KBM-7 (cell line): ENCODE results near the gene EEF1AKMT3.

Experiments used
- DNase-seq: peaks from one replicate; pipeline ENCODE4 v3.0.0-alpha.2; 2015
- in situ Hi-C: fragments of 300-500 bp; cut with MboI; formaldehyde crosslinking; loops from 2 replicates; pipeline ENCODE4 v1.14.3; 2020; ENCODE audit warnings: low sequenced_read_pairs, low pct_unique_long_range_greater_than_20kb, mixed read lengths

The EEF1AKMT3 gene

DNA sequence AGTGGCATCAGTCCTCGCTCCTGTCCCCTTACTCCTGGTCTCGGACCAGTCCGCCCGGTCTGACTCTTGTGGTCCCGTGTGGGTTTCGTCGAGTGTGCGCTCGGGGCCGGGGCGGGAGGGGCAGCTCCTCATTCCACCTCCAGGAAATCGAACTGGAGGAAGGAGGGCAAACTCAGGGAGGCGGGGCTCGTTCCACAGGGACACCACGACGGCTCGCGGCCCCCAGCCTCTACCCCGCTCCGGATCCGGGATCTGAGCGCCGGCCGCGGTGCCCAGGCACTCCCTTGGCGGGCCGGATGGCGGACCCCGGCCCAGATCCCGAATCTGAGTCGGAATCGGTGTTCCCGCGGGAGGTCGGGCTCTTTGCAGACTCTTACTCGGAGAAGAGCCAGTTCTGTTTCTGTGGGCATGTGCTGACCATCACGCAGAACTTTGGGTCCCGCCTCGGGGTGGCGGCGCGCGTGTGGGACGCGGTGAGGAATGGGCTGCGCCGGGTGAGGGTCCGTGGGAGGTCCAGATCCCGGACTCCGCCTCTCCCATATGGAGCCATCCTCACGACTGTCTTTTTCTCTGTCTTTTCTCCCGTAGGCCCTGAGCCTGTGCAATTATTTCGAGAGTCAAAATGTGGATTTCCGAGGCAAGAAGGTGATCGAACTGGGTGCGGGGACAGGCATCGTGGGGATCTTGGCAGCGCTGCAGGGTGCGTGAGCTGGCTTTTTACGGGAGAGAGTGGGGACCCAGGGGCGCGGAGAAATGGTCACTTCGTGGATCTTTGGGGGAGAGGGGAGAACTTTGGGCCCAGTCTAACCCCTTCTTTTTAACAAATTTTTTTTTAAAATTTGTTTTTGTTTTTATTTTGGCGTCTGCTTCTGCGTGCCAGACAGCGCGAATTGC, at the start of gene EEF1AKMT3:
TSS of gene EEF1AKMT3 (plus strand) at position 186 of the 894 bp plus-strand sequence. CDS start at position 297, 111 bp downstream.
- in situ Hi-C loops, result no loop called here
- no peak for DNase-seq

DNA sequence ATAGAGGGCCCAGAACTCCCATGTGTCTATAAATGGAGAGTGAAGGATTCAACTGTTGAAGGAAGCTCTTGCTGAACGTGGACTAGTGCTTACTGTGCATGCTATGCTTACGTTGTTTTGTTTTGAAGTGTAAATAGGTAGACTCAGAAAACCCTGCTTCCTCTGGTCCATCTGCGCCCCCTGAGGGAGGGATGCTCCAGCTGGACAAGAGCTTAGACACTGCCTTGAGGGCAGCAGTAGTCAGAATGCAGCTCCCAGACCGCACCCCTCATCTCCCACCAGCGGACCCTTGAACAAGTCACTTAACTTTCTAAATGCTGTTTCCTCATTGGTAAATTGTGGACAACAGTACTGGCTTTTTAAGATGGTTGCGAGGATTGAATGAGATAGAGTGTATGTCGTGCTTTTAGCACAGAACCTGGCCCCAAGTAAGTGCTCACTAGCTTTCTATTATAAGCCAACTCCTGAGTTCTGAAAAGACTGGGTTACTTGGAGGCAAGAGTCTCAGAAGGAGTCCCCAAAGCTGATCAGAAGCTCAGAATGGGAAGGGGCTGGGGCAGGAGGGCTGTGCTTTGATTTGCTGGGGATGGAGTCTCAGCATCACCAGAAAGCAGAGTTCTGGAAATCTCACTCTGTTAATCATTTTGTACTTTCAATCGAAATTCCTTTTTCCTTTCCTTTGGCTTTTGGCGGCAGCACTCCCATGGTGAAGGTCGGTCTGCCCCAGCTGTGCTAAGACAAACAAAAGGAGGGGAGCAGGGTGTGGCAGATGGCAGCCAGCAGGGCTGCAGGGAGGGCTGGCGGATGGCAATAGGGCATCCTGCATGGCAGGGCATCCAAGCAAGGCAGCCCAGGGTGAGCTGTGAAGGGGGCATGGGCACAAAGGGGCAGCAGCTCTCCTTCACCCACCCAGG, 49.4 kb upstream of the EEF1AKMT3 start:
- no peak for DNase-seq
- in situ Hi-C loops, result no loop called here

- DNase-seq, result no peak
- in situ Hi-C loops, result no loop called here
Observed at GRCh38 chr12:57723630-57723962, 48.8 kb upstream of the EEF1AKMT3 start.

DNA sequence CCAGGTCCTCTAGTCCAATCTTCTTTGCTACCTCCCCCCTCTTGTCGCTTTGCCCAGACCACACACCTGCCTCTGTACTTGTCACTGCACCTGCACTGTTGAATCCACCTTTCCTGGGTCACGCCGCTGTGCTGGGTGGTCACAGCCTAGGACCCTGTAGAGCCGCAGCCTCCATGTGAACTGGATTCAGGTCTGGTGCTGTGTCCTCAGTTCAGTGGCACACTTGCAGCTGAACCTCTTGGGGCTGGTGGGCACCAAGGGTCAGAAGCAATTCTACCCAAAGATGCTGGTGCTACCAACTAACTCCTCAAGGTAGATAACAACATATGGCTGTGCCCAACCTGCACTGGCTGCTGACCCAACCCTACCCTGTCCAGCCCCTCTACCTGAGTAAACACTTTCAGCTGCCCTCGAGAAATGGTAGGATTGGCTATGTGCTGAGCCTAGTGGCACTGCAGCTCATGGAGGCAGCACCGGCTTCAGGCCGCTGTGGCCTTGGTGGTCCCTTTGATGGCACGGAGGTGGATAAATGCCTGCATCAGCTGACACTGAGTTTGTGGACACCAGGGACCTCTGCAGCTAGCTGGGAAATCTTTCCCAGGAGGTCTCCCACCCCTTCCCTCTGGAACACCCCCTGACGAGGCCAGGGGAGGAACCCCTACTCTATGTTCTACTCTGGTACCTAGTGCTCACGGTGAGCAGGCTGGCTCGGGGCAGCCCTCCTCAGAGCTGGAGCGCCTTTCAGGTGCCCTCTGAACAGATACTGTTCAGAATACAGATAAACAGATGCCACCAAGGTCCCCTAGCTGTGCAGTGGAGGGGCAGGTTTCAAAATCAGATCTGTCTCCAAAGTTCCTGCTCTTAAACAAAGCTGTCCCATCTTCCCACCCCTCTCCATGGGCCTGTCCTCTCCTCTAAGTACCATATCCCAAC, 48.1 kb upstream of the EEF1AKMT3 start:
- in situ Hi-C loops, result no loop called here
- no peak for DNase-seq

DNA sequence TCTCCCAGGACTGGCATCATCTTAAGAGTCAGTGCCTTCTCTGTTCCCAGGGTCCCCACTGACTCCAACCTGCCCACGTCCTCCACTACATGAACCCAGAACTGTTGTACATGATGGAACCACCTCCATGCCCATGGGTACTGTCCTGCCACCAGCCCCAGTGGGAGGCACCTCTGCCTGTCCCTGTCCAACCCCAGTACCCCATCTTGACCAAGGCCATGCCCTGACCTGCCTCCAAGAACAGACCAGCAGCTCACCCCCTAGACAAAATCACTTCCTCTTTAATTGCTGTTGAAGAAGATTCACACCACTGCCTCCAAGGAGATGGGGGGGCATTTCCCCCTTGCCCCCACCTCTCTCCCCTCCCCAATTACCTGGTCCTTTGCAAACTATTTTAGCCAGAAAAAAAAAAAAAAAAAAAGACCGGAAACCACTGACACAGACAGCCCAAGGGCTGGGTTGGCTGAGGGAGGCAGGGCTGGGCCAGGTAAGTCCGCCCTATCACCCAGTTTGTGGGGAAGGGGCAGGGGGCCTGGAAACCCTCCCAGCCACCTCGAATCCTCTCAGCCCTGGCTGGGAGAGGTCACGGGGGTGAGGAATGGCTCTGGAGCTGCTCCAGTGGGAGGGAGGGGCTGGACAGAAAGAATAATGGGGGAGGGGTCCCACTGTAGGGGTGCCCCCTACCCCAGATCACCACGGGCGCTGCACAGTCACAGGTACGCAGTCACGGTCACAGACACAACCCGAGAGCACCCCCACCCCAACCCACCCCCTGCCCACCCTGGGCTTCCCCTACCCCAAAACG, 47.3 kb upstream of the EEF1AKMT3 start:
- in situ Hi-C loops, result no loop called here
- no peak for DNase-seq

- DNase-seq, result no peak
- in situ Hi-C loops, result no loop called here
Observed at GRCh38 chr12:57725851-57726150, 46.6 kb upstream of the EEF1AKMT3 start.

DNA sequence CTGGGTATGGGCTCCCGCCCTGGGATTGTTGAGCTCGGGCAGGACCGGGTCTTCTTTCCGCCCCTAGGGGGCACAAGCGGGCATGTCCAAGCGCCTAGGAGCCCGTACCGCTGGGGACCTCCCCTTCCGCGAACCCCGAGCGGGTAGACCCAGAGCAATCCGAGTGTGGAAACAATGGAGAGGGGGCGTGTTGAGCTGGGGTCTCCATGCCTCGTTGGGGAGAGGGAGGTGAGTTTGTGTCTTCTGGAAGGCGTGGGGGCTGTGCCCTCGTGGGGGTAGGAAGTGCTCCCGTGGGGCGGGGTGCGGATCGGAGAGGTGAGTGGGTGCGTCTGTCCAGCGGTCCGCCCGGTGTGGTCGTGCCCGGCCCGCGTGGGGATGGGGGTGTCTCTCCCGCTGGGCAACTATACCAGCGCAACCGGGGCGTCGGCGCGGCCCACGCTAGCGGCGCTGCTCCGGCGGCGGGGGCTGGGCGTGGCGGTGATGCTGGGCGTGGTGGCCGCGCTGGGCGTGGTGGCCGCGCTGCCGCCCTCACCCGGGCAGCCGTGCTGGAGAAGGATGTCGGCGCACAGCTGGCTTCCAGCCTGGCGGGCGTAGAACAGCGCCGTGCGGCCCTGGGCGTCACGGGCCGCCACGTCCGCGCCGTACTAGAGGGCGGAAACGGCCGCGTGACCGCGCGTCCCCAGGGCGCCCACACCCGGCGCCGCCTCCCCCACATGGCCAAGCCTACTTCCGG, 46.1 kb upstream of the EEF1AKMT3 start:
- in situ Hi-C loops, result no loop called here
- no peak for DNase-seq

DNA sequence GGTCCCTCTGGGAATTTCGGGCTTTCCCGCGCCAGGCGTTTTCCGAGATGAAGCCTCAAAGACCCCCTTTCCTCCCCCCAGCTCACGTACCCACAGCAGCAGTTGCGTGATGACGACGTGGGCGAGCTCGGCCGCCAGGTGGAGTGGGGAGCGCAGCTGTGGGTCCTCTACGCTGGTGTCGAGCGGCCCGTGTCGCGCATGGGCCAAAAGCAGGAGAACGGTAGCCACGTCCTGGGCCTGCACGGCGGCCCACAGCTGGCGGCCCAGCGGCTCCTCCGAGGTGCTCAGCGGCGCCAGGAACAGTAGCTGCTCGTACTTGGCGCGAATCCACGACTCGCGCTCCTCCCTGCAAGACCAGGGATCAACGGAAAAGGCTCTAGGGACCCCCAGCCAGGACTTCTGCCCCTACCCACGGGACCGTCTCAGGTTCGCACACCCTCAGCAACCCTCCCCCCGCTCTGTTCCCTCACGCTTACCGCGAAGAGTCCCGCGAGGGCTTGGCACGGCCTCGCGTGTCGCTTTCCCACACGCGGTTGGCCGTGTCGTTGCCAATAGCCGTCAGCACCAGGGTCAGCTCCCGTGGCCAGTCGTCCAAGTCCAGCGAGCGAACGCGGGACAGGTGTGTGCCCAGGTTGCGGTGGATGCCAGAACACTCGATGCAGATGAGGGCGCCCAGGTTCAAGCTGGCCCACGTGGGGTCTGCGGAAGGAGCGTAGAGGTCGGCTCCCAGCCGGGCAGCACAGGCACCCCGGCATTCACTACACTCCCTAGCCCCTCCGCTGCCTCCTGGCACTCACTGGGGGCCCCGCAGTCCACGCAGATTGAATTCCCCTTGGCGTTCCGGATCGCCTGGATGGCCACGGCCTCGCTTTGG, 45.3 kb upstream of the EEF1AKMT3 start:
- DNase-seq, result no peak
- in situ Hi-C loops, result no loop called here

- in situ Hi-C loops, result no loop called here
- DNase-seq, result no peak
Observed at GRCh38 chr12:57727758-57728395, 44.5 kb upstream of the EEF1AKMT3 start.

DNA sequence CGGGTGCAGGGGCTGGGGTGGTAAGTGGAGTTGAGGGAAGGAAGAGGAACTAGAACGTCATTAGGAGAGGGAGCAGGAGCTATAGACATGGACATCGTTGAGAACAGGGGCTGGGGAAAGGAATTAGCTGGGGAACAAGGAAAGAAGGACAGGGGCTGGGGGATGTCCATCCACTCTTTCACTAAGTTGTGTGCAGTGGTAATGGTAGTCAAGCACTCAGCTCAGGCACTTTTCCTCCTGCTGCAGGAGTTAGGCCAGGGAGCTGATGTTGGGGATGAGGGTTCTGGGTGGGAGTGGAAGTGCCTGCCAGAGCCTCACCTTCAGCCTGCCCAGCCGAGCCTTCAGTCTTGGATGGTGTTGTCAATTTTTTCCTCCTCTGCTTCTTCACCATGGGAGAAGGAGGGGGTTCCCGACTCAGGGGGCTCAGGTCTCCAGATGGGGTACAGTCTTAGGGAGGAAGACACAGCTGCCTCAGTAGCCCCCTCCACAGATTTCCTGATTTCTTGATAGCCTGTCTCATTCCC, 43.0 kb upstream of the EEF1AKMT3 start:
- in situ Hi-C loops, result no loop called here
- DNase-seq, result no peak

DNA sequence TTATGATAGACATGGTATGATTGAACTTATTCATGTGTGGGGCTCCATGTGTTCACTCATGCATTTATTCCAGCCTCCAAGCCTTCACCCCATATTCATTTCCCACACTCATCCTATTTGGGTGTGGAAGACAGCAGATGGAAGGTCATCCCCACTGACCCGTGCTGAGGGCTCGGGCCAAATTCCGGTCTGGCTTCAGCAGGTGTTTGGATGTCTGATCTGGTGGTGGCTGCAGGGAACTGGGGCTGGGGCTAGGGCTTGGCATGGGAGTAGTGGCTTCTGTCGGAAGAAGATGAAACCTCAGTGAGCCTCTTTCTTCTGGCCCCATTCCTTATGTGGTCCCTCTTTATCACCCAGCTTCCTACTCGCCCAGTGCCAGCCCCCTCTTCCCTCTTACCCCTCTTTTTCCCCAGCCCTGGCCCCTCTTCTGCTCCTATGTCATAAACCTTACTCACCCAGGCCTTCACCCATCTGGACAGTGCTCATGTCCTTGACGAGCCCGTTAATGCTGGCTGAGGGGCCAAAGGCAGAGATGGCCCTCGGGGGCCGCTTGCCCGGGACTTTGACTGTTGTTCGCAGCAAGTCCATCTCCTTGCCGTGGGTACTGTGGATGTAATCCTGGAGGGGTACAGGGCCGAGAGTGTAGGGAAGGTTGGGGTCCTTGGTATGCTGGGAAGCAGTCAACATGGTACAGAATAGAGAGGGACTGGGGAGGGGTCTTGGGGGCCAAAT, 41.9 kb upstream of the EEF1AKMT3 start:
- in situ Hi-C loops, result no loop called here
- no peak for DNase-seq

- in situ Hi-C loops, result no loop called here
- no peak for DNase-seq
Observed at GRCh38 chr12:57731411-57732080, 40.9 kb upstream of the EEF1AKMT3 start.

DNA sequence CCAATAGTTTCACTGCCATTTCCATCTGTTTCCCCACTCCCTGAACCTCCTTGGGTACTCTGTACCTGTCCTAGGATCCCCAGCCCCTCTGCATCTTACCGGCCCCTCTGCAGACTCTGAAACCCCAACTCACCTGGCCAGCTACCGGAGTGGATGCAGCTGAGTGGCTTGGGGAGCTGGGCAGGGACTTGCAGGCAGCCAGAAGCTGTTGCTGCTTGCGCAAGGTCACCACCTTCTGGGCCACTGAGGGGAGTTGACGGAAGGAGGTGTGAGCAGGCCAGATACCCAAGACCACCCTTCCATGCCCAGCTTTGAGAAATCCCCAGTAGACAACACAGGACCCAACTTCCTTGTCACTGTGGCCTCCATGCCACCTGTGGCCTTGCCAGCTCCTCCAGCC, 40.1 kb upstream of the EEF1AKMT3 start:
- no peak for DNase-seq
- in situ Hi-C loops, result no loop called here

- in situ Hi-C loops, result no loop called here
- no peak for DNase-seq
Observed at GRCh38 chr12:57732726-57733593, 39.5 kb upstream of the EEF1AKMT3 start.
